NK-92 (cell line): ENCODE data around the gene HOXB7.

ENCODE experiments used
- DNase-seq: peaks from one replicate; lab custom pipeline; 2025; ENCODE audit not compliant: unreplicated experiment; lab: John Stamatoyannopoulos, UW

The HOXB7 gene

DNA sequence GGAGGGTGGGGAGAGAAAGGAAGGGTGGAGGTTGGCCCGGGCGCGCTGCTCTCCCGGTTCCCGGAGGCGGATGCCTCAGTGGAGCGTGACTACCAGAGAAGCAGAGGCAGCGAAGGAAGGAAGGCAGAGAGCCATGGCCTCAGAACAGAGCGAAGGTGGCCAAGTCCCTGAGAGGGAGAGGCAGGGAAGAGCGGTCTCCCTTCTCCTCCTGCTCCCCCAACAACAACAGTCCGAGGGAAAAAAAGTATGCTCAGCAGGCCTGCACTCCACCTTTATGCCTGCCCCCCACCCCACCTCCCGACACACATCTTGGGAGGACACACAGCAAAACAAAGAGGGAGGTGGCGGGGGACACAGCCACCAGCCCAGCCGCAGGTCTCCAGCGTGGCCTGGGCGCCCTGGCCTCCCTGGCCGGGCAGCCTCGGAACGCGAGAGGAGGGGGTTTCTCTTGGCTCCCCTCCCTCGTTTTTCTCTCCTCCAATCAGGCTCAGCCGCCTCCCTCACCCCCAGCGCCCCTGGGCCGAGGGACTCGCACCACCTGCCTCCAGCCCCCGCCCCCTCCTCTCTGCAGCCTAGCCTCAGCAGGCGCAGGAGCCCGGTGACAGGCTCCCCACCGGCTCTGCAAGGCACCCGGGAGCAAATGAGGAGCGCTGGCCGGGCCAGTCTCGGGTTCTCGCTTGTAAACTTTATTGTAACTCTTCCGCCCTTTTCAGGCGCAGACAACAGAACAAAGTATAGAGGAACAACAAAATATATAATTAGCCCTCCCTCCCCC, 1.1 kb upstream of the HOXB7 start:
- no peak for DNase-seq

DNA sequence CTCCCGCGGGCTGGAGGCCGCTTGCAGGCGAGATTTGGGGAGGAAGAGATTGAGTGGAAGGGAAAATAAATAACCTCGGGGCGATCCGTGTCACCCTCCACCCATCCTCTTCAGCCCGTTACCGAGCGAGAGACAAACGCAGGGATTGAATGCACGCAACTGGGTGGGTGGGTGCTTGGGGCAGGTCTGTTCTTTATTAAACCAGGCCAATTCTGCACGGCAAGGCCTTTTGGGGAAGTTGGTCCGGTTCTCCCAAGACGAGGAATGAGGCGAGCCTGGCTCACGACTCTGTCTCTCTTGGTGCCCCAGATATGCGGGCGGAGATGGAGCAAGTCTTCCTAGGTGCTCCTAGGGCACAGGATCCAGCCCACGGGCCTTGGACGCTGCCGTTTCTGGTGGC, 396 bp upstream of the HOXB7 start:
- no peak for DNase-seq

DNA sequence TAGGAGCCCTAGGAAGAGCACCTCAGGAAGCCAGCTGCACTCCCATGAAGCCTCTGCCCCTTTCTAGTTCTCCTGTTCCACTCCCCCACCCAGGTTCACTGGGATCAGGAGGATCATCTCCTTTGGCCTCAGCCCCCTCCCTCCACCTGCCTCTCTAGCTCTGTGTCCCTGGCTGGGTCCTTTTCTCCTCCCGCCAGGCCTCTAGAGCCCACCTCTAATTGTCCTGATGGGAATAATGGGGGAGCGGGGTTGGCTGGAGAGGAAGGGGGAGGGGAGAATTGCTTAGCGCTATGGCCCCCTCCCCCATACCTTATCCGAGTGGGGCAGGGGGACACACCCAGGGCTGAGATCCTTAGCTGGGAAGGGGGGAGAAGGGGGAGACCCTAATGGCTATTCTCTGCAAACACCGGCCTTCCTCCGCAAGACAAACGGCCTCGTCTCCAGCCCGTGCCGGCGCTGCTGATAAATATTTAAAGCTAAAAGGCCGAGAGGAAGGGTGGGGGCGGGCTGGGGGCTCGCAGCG, 997 bp downstream of the HOXB7 start:
- no peak for DNase-seq

DNA sequence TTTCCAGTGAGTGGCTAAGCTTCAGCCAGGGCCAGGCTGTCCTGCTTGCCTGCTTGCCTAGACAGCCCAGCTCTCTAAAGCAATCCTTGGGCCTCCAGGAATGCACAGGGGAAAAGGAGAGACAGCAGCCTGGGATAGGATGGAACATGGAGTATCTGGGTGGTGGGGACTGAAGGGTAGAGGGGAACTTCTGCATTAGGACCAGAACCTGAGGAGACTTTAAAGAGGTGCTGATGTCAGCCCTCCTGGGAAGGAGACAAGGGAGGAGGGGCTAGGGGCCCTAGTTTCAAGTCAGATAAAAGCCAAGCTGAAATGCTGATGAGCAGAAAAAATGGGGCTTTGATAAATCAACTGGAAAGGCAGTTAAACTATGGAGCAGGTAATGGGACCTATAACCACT, 1.8 kb downstream of the HOXB7 start:
- no peak for DNase-seq

GRCh38 chr17:48608494-48608834, 2.4 kb downstream of the HOXB7 start:
- DNase-seq: no peak

DNA sequence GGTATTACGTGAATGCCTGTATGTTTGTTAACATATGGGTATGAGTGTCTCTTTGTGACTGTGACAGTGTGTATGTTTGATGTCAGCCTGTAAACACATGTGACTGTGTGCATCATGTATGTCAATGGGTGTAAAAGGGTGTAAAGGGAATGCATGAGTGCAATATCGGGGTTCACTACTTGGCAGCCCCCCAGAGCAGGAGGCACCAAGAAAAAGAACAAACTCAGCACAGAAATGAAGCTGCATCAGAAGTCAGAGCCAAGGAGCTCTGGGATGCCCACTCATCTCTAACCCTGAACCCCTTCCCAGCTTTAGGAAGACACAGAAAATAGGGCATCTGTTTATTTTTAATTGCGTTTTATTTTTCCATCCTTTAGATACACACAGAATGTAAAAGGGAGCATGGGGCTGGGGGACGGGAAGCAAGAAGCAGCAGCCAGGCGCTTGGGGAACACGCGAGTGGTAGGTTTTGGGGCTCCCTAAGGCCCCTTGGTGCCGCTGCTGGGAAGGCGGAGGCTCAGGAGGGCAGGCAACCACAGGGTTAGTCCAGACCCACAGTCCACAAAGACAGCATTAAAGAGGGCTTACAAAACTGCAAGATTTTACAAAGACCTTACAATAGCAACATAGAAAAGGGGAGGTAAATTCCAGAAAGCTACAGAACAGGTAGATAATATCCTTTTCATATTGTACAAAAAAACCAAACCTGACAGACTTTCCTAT, 3.8 kb downstream of the HOXB7 start:
- DNase-seq: no peak

- no peak for DNase-seq
Measured at GRCh38 chr17:48605991-48606891, 4.6 kb downstream of the HOXB7 start.

- no peak for DNase-seq
Measured at GRCh38 chr17:48605409-48605919, 5.4 kb downstream of the HOXB7 start.

DNA sequence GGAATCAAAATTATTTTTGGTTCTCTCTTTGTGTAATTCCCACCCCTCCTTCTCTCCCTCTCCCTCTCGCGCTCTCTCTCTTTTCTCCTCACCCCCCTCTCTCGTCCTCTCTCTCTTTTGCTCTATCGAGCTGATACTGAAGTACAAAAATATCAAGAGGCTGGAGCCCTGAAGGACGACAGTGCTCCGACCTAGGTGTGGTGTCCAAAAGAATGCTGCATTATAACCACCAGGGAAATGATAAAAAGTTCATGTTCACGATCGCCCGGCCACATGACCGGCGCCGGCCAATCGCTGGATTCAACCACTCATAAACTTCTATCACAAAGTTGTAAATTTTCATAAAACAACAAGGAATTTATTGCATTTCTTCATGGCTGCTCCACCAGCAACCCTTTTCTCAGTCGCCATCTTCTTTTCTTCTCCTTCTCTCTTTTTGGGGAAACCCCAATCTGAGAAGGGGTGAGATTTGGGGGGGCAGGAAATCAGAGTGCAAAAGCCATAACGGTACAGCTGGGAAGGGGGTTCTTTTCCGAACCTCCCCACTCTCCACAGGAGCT, 6.0 kb downstream of the HOXB7 start, which contains the start of gene HOXB6:
Gene HOXB6 (minus strand): TSS at position 217 of the 560 bp plus-strand sequence. CDS start 6,836 bp downstream, outside the sequence.
- DNase-seq: no peak

GRCh38 chr17:48603959-48604769, 6.7 kb downstream of the HOXB7 start:
- DNase-seq: no peak

DNA sequence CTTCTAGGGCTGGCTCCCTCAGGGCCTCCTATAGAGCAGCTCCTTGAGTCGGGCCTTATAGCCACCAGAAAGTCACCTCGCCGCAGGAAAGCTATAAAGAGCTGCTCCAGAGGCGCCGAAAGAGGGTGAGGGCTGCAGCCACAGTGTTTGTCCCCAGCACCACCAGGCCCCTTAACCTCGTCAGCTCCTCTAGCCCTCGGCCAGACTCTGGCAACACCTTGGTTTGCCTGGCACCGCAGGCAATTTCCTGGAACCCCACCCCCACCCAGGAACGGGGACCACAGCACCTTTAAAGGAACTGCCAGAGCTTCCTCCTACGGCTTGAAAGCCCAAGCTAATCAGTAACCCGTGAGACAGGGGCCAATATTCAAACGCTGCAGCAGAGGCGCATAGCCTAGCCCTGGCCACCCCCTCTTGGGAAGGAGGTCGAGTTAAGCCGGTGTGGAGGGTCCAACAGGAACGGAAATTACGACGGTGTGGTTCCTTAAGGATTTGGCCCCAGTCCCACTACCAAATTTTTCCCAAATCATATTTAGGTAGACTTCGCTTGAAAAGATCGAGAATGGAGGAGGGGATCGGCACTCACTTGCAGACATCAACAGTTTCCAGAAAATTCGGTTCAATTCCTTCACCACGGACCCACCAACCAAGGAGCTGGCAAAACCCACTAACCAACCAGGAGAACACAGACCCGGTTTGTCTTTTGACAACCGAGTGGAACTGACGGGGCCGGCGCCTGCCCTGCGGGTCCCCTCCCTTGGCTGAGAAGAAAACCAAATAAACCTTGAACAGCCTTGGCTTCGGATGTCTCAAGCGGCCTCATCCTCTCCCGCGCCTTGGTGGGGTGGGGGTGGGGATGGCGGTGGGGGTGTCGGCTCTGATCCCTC, 9.0 kb downstream of the HOXB7 start:
- no peak for DNase-seq

DNA sequence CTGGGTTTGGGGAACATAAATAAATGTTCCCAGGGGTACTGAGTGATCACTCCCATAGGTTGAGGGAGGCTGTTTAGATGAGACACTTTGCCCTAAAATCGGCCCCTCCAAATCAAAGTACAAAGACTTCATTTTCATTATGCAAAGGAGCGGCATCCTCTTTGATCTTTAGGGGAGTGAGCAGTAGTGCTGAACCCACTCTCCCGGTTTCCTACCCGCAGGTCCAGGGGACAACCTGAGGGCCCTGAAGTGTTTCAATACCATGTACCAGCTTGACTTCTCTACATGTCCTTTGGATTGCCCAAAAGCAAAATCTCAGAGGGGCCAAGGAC, 9.6 kb downstream of the HOXB7 start:
- no peak for DNase-seq

DNA sequence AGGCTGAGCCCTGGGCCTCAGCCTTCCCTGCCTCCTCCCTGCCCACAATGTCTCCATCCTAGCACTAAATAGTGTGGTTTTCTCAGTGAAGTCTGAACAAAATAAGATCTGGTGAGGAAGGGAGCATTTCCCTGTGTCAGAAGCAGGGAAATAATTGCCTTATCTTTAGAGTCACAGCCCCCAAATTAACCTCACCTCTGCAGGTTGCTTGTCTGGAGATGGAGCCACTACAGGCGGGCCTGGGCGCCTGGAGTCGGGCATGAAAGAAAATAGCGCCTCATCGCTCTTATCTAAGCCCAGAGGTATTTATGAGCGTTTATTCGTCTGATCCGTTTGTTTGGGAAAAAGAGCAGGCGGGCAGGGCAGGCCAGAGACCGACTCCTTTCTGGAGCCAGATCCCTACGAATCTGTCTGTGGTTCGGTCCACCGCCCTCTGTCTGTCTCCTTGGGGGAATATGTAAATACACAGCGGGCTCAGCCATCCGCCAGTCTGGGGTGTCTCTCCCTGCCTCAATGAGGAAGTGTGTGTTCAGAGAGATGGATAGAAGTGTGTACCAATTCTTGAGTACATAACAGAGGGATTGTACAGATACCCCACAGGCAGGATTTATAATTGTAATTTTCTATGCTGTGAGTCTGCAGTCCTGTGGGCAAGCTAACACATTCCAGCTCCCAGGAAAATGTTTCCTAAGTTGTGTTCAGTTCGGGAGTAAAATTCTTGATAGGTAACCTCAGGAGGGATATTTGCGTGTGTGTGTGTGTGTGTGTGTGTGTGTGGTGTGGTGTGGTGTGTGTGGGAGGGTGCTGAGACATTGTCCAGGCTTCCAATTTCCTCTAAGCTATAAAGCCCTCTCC, 10.3 kb downstream of the HOXB7 start:
- no peak for DNase-seq

- DNase-seq: no peak
Measured at GRCh38 chr17:48599354-48599753, 11.5 kb downstream of the HOXB7 start.

DNA sequence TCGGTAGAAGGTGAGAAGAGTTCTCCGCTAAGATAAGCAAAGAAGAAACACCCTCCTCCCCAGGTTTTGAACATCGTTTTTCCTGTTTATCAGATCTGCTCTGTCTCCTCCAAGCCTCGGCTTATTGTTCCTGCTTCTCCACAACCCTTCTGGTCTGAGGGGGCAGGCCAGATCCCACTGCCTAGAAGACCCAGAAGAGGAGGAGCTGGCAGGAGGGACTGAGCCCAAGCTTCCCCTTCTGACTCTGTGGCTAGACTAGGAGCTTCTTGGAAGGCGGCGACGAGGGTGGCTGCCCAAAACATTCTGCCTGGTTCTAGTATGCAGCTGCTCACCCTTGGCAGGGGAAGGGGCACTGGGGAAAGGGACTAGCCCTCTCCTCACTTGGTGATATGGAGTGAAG, 12.1 kb downstream of the HOXB7 start:
- no peak for DNase-seq

DNA sequence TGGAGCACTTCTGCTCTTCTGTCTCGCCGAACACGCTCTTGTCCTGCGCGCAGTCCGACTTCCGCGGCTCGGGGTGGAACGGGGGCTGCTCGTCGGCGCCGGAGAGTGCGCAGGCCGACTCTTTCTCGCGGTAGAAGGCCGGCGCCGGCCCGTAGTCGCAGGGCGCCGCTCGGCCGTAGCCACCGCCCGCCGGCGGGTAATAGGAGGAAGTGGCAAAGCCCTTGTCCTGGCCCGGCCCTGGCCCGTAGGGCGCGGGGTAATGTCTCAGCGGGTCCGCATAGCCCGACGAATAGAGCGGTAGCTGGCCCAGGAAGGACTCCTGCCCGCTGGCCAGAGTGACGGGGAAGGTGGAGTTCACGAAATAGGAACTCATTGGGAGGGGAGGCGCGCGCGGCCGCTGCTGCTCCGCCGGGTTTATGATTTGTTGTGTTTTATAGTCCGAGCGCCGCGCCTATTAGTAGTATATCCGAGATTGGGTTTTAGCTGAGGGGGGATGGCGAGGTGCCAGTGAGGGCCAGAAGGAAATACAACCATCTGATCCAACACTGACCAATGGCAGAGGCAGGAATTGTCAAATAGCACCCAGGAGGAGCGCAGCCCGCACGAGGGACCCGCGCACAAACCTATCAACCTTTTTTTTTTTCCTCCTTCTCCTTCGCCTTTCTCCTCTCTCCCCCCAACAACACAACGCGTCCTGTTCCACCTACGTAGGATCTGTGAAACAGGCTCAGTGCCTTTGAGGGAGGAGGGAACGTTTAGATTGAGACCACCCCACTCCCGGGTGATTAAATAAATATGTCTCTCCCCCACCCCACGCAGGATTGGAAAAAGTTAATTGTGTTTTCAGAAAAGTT, 12.8 kb downstream of the HOXB7 start:
- no peak for DNase-seq

- no peak for DNase-seq
Measured at GRCh38 chr17:48597528-48597777, 13.4 kb downstream of the HOXB7 start.
